DMS79 (cell line): ENCODE data around the gene COQ10A.
"Not testable (repeated sequence)": the region's sequence is repeated elsewhere in the genome, so short reads cannot be mapped to it uniquely, and the experiment has no call there.

ENCODE experiments used
- DNase-seq: peaks from one replicate; lab custom pipeline; 2025; lab: John Stamatoyannopoulos, UW

Gene COQ10A

GRCh38 chr12:56280849-56281248 is 14.1 kb downstream of the COQ10A start:
- DNase-seq, result no peak

GRCh38 chr12:56282030-56282429 is 15.3 kb downstream of the COQ10A start:
- no peak for DNase-seq

DNA sequence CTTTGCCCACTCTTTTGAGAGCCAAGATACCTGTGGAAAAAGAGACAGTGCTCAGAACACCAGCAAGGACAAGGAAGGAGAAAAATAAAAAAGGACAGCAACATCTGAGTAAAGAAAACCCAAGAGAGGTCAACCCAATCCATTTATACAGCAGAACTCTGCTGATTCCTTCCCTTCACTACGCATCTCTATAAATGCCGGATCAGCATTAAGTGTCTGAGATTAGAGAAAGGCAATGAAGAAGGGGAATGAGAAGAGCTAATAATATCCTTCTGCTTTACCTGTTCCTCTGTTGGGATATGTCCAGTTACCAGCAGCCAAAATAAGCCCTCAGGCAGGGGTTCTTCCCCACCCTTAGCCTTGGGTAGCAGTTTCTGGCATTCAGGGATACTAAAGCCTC is 15.8 kb downstream of the COQ10A start:
- DNase-seq, result no peak

DNA sequence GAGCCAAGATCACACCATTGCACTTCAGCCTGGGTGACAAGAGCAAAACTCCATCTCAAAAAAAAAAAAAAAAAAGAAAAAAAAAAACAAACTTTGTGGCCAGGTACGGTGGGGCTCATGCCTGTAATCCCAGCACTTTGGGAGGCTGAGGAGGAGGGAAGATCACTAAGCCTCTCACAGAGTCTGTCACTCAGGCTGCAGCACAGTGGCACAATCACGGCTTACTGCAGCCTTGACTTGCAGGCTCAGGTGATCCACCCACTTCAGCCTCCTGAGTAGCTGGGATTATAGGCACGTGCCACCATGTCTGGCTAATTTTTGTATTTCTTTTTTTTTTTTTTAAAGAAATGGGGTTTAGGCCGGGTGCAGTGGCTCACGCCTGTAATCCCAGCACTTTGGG is 17.5 kb downstream of the COQ10A start:
- DNase-seq, result not testable (repeated sequence)

- DNase-seq, result no peak
These were observed 19.5 kb downstream of the COQ10A start for GRCh38 chr12:56286044-56286830.

- DNase-seq, result no peak
These were observed 22.1 kb downstream of the COQ10A start for GRCh38 chr12:56288705-56289387.

GRCh38 chr12:56293795-56294194 is 27.1 kb downstream of the COQ10A start:
- DNase-seq, result no peak

DNA sequence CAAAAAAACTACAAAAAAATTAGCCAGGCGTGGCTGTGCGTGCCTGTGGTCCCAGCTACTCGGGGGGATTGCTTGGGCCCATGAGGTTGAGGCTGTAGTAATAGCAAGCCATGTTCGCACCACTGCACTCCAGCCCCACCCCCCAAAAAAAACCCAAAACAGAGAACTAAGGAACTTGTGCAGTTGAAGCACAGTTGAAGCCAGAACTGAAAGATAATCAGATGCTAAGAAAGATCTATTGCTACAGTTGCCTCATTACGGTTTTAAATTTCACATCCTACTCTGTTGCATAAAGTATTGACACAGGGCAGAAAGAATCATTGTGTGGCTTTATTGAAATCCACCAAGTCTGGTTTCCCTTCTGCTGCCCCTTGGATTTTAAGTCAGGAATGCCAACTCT is 29.6 kb downstream of the COQ10A start:
- no peak for DNase-seq

DNA sequence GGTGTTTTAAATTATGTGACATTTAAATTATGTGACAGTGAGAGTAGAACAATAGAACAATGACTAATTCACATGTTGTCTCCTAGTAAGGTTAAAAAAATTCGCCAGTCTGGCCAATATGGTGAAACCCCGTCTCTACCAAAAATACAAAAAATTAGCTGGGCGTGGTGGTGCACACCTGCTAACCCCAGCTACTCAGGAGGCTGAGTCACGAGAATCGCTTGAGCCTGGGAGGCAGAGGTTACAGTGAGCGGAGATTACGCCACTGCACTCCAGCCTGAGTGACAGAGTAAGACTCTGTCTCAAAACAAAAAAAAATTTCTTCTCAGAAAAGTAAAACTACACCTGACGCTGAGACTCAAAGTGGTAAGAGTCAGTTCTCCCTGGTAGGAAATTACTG is 30.7 kb downstream of the COQ10A start:
- DNase-seq, result no peak

DNA sequence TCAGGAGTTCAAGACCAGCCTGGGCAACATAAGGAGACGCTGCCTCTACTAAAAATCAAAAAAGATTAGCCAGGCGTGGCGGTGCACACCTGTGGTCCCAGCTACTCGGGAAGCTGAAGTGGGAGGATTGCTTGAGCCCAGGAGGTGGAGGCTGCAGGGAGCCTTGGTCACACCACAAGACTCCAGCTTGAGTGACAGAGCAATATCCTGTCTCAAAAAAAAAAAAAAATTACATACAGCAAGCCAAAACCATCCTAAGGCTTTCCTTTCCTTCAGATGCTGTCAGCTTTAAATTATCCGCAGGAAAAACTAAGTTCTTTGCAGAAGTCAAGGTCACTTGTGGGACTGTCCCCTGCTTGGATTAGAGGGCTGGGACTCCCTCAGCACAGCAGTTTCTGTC is 32.1 kb downstream of the COQ10A start:
- DNase-seq, result no peak

DNA sequence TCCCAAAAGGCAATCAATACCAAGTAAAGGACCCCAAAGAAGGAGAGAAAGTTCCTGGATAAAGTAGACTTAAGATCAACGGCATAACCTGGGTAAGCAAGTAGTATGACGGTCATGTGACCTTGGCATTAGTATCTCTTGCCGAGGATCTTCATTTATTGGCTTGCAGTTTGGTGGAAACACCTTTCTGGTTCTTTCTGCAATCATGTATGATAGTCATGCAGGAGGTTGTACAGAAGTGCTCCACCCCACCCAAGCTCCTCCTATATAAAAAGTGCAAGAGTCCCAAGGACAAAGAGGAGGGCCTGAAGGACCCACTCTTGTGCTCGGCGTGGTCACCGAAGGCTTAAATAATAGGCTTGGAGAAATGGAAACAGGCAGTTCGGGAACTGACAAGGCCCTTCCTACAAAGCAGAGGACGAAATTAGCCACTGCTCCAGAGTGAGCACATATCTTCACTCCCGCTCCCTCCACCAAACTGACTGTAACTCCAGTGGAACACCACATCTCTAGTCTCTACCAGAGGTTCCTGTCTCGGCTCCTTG is 32.6 kb downstream of the COQ10A start:
- no peak for DNase-seq

GRCh38 chr12:56299853-56300643 is 33.3 kb downstream of the COQ10A start, which contains the start of gene CS:
TSS of gene CS (minus strand) at chr12:56300330. CDS start at chr12:56300201, 129 bp downstream.
- DNase-seq, result peak; percentile 88

- DNase-seq, result no peak
These were observed 34.1 kb downstream of the COQ10A start for GRCh38 chr12:56300644-56301464.

GRCh38 chr12:56304276-56304675 is 37.5 kb downstream of the COQ10A start:
- DNase-seq, result no peak

DNA sequence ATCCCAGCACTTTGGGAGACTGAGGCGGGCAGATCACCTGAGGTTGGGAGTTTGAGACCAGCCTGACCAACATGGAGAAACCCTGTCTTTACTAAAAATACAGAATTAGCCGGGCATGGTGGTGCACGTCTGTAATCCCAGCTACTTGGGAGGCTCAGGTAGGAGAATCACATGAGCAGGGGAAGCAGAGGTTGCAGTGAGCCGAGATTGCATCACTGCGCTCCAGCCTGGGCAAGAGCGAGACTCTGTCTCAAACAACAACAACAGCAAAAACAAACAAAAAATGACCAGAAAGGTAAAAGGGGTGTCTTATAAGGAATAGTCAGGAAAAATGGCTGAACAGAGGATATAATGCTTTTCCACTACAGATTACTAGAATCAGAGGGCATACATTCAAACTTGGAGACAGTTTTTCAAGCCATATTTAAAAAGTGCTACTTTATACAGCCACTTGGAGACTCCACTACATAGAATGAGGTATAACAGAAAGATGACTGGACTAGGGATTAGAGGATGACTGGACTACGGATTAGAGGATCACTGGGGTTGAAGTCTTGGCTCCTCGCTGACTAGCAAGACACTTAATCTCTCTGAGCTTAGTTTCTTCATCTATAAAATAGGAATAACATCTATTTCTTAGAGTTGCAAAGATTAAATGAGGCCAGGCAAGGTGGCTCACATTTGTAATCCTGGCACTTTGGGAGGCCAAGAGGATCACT is 38.3 kb downstream of the COQ10A start:
- no peak for DNase-seq

- no peak for DNase-seq
These were observed 40.7 kb downstream of the COQ10A start for GRCh38 chr12:56307221-56307965.

DNA sequence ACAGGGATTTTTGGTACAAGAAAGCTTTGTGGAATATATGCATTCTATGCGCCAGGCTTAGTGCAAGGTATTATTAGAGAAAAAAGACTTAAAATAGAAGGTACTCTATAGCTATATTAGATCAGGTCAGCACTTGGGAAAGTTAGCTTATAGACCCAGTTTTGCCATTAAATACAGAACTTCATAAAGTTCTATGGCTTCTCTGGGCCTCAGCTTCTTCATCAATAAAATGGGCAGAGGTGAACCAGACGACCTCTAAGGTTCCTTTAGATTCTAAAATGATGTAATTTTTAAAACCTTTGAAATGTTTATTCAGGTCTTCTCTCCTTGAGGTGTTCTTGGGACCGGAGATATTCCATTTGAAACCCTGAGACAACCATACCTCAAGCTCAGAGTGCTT is 42.0 kb downstream of the COQ10A start:
- DNase-seq, result no peak

DNA sequence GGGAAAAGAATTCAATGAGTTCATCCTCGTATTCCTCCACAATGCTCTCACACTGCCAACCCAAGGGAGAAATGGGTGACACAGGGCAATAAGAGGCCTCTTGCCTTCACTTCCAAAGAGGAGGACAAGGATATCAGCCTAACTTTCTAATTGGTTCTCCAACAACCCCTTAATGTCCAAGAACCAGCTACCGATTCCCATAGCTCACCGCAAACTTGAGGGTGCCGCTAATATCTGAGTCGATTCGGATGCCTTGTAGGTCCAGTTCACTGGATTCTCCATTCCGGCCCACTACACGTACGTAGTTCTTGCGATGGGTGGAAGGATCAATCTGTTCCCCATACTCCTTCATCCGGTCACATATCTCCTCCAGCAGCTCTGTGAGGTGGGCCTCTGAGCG is 44.3 kb downstream of the COQ10A start:
- DNase-seq, result no peak

DNA sequence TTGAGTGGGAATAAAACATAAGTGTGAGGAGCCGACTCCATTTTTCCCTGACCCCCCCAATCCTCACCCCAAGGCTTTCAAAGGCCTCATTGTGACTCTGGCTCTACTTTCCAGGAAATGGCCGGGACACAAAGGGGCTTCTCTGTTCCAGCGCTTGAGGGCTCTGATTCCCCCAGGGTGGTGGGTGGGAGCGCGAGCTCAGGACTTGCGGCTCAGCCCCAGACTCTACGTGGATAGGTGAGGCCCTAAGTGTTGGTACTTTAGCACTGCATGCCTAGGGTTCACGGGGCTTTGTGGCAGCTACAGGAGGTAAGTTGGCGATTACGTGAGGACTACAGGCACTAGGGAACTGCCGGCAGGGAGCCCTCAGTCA is 48.5 kb downstream of the COQ10A start:
- no peak for DNase-seq
